ENCODE results near the gene AUP1. TPM values are rescaled to one million over a fixed set of nuclear protein-coding genes. Genes with fewer than 3 reads are reported as not detected.

The AUP1 gene
- total and polyA plus RNA-seq, 2 experiments from 2014 or later, result 121 to 195 TPM

- no peaks in the 10 kb centered on the region for H3K36me3 ChIP-seq (replicated peaks; ENCODE audit: insufficient read depth, low read depth)
- no peaks in the 10 kb centered on the region for H3K9me2 ChIP-seq (replicated peaks; ENCODE audit: insufficient read depth)
- H3K4me2 ChIP-seq, result no peak overlapping the region
- no peaks in the 10 kb centered on the region for H3K79me2 ChIP-seq
- H3K4me1 ChIP-seq (ENCODE audit: insufficient read depth), result no peaks in the 10 kb centered on the region
- no peak for TF ChIP-seq EZH2 (IDR thresholded peaks at IDR 0.05; ENCODE audit: borderline replicate concordance)
- TF ChIP-seq CTCF (IDR thresholded peaks at IDR 0.05; ENCODE audit: poor library complexity), result no peak
- no peak for TF ChIP-seq EZH2phosphoT487 (IDR thresholded peaks at IDR 0.05; ENCODE audit: low read depth, severe bottlenecking, unreplicated experiment)
- WGBS (ENCODE audit: low lambda C conversion rate, missing lambda C conversion rate), result 86% methylated on average over 5 of the region's 5 CpGs
- H3K4me3 ChIP-seq, result no peak overlapping the region
- no peak overlapping the region for H3K27ac ChIP-seq
- H4K20me1 ChIP-seq (ENCODE audit: insufficient read depth, poor library complexity, severe bottlenecking), result no peaks in the 10 kb centered on the region
- no peak overlapping the region for H2AFZ ChIP-seq
- DNase-seq (ENCODE audit: low spot score), result no peak
- no peaks in the 10 kb centered on the region for H3K9me3 ChIP-seq (ENCODE audit: low read depth)
- H3K27me3 ChIP-seq, result no peaks in the 10 kb centered on the region
Measured at GRCh38 chr2:74567881-74568280, 38.4 kb upstream of the AUP1 start.

- no peak overlapping the region for H3K27ac ChIP-seq
- no peak for DNase-seq (ENCODE audit: low spot score)
- no peaks in the 10 kb centered on the region for H3K79me2 ChIP-seq
- no peak overlapping the region for H3K4me3 ChIP-seq
- no peaks in the 10 kb centered on the region for H3K9me3 ChIP-seq (ENCODE audit: low read depth)
- H3K4me2 ChIP-seq, result no peak overlapping the region
- no peaks in the 10 kb centered on the region for H3K36me3 ChIP-seq (replicated peaks; ENCODE audit: insufficient read depth, low read depth)
- H3K27me3 ChIP-seq, result peaks cover 10% of the 10 kb centered on the region
- H4K20me1 ChIP-seq (ENCODE audit: insufficient read depth, poor library complexity, severe bottlenecking), result no peaks in the 10 kb centered on the region
- TF ChIP-seq EZH2phosphoT487 (IDR thresholded peaks at IDR 0.05; ENCODE audit: low read depth, severe bottlenecking, unreplicated experiment) (no peak), CTCF (IDR thresholded peaks at IDR 0.05; ENCODE audit: poor library complexity) (no peak), EZH2 (IDR thresholded peaks at IDR 0.05; ENCODE audit: borderline replicate concordance) (no peak)
- H3K9me2 ChIP-seq (replicated peaks; ENCODE audit: insufficient read depth), result no peaks in the 10 kb centered on the region
- no peaks in the 10 kb centered on the region for H3K4me1 ChIP-seq (ENCODE audit: insufficient read depth)
- no peak overlapping the region for H2AFZ ChIP-seq
Measured at GRCh38 chr2:74566754-74567085, 37.2 kb upstream of the AUP1 start.

GRCh38 chr2:74566076-74566753 is 36.7 kb upstream of the AUP1 start:
- H3K27ac ChIP-seq, result no peak overlapping the region
- no peaks in the 10 kb centered on the region for H3K9me3 ChIP-seq (ENCODE audit: low read depth)
- H3K27me3 ChIP-seq, result peaks cover 15% of the 10 kb centered on the region
- no peaks in the 10 kb centered on the region for H3K9me2 ChIP-seq (replicated peaks; ENCODE audit: insufficient read depth)
- H3K36me3 ChIP-seq (replicated peaks; ENCODE audit: insufficient read depth, low read depth), result no peaks in the 10 kb centered on the region
- H3K4me3 ChIP-seq, result no peak overlapping the region
- DNase-seq (ENCODE audit: low spot score), result no peak
- no peaks in the 10 kb centered on the region for H3K79me2 ChIP-seq
- no peak for TF ChIP-seq EZH2phosphoT487 (IDR thresholded peaks at IDR 0.05; ENCODE audit: low read depth, severe bottlenecking, unreplicated experiment)
- TF ChIP-seq EZH2 (IDR thresholded peaks at IDR 0.05; ENCODE audit: borderline replicate concordance), result no peak
- TF ChIP-seq CTCF (IDR thresholded peaks at IDR 0.05; ENCODE audit: poor library complexity), result no peak
- no peaks in the 10 kb centered on the region for H4K20me1 ChIP-seq (ENCODE audit: insufficient read depth, poor library complexity, severe bottlenecking)
- H3K4me1 ChIP-seq (ENCODE audit: insufficient read depth), result no peaks in the 10 kb centered on the region
- H2AFZ ChIP-seq, result no peak overlapping the region
- no peak overlapping the region for H3K4me2 ChIP-seq
- WGBS (ENCODE audit: low lambda C conversion rate, missing lambda C conversion rate), result 80% methylated on average over 7 of the region's 7 CpGs

Data from hepatocyte (in vitro differentiated cells).